GM12873 (cell line): ENCODE measurements around the gene TFCP2L1.

Source experiments
- TF ChIP-seq, protein P1 (sequence below): IDR thresholded peaks from 2 replicates; pipeline ENCODE4 v1.5.1; 2012; ENCODE audit warnings: low read depth, mild to moderate bottlenecking, moderate library complexity, low read length, control low read depth; ENCODE audit not compliant: insufficient read depth; ENCODE audit errors: missing control alignments

TFCP2L1 gene

DNA sequence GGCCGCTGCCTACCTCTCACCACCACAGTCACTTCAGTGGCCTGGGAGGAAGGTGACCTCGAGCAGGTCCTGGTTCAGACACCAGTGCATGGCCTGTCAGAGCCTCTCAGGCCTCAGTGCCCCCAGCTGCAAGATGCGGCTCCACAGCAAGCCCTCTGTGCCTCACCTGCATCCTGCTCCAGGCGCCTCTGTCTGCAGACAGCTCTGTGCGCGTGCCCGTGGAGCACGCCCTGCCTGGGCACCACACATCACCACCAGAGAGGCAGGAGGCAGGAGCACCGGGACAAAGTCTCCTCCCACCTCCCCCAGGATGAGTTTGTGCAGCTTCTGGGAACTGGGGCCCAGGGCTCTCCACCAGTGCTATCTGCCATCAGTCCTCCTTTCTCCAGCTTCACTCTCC lies 98.7 kb downstream of the TFCP2L1 start:
- TF ChIP-seq, protein P1, sequence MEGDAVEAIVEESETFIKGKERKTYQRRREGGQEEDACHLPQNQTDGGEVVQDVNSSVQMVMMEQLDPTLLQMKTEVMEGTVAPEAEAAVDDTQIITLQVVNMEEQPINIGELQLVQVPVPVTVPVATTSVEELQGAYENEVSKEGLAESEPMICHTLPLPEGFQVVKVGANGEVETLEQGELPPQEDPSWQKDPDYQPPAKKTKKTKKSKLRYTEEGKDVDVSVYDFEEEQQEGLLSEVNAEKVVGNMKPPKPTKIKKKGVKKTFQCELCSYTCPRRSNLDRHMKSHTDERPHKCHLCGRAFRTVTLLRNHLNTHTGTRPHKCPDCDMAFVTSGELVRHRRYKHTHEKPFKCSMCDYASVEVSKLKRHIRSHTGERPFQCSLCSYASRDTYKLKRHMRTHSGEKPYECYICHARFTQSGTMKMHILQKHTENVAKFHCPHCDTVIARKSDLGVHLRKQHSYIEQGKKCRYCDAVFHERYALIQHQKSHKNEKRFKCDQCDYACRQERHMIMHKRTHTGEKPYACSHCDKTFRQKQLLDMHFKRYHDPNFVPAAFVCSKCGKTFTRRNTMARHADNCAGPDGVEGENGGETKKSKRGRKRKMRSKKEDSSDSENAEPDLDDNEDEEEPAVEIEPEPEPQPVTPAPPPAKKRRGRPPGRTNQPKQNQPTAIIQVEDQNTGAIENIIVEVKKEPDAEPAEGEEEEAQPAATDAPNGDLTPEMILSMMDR: no peak

DNA sequence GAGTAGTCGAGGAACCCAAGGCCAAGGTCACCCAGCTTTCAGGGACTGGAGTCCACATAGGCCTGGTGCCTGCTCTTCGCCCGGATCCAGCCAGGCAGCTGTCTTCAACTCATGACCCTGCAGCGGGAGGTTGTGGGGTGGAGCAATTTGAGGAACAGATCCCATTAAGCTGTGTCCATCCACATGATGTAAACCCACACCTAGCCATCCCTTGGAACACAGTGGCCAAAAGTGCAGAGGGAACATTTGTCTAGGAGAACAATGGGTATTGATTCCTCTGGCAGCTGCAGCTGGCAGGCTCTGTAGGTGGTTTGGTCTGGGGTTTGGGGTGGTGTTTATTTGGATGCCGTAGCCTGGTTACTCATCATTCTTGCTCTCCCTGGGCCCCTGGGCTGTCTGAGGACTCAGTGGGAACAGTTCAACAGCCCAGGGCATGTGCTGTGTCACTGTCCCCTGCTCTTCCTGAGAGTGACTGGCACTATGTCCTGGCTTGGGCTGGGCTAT lies 99.4 kb downstream of the TFCP2L1 start:
- TF ChIP-seq, protein P1: no peak

DNA sequence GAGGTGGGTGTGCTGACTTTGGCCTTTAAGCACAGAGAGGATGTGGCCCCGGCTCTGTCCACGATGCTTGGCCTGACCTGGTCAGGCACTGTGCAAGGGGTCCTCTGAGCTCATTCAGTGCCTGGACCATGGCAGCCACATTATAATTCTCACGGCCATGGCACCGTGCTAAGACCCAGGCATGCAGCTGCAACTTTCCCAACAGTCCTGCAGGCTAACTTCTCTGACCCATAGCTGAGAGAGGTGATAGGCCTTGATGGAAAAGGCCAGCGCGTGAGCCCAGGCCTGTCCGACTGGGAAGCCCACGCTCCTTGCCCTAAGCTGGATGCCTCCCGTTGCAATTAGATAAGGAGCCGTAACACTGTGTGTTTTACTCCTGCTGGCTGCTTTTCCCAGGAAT lies 99.9 kb downstream of the TFCP2L1 start:
- TF ChIP-seq, protein P1: no peak

DNA sequence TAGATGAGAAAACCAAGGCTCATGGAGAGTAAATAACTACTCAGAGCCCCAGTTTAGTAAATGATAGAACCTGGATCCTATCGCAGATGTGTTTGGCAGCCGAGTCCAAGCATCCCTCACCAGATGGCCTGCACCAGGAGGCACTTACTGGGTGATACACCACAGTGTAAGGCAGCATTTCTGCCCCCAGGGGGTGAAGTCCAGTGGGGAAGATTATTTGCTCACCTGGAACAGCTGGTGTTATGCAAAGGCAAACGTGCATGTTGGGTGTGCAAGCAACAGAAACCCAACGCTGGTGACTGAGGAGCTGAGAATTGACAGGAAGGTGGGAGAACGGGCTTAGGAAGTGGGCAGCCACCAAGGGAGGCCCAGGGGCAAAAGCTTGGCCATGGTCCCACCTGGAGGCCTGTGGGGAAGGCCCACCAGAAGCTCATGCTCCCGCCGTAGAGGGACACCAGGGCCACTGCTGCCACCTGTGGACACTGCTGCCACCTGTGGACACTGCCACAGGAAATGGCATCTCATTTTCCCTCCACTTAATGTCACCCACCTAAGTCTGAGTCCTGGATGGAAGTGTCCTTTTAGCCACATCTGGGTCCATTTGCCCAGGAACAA lies 100.6 kb downstream of the TFCP2L1 start:
- TF ChIP-seq, protein P1: no peak

DNA sequence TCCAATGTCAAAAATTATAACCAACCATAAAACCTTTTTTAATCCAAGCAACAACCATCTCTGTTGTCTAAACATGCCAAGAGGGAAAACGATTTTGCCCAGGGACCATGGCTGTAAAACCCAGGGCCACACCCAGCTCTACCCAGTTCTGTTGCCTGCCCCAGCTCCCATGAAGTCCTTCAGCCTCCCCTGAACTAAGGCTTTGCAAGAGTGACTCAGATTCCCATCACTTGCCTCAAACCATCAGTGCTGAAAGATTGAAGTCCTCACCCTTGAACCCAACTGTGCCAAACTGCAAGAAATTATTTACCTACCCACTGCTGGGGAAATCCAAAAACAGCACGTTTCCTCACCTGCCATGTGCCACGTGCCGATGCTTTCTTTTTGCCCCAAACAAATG lies 102.5 kb downstream of the TFCP2L1 start:
- TF ChIP-seq, protein P1: no peak

DNA sequence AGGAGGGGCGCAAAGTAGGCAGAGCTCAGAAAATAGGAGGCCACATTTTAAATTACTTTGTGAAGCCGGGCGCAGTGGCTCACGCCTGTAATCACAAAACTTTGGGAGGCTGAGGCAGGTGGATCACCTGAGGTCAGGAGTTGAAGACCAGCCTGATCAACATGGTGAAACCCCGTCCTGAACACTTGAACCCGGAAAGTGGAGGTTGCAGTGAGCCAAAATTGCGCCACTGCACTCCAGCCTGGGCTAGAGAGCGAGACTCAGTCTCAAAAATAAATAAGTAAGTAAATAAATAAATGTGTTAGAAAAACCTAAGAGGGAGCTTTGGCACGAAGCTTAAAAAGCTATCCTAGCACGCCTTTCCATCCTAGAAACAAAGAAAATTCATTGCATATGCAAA lies 105.5 kb downstream of the TFCP2L1 start:
- TF ChIP-seq, protein P1: no peak

DNA sequence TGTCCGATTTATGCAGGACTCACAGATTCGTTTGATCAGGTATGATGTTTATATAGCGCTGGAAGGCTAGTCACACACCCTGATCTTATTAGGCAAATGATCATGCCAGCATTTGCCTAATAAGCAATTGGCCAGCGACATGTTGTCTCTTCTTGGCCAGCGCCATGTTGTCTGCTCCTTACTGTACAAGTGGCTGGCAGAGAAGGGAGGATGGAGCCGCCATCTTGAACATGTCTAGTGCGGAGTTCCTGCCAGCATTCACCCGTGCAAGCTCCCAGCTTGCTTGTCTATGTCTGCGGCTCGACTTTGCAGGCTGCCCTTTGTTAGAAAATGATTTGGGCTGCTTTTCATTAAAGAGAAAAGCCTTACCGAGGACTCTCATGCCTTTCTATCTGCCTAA lies 106.3 kb downstream of the TFCP2L1 start:
- TF ChIP-seq, protein P1: no peak
